H9 (cell line): ENCODE data around the gene FBXO34. TPM values are rescaled to one million over a fixed set of nuclear protein-coding genes. Genes with fewer than 3 reads are reported as not detected.

Source experiments
- DNase-seq: peaks from one replicate; pipeline ENCODE4 v3.0.0-alpha.2; 2017
- H2AFZ ChIP-seq: one replicate; pipeline ENCODE4 v1.6.1; 2013; ENCODE audit warnings: mild to moderate bottlenecking, low read length, control low read depth, moderate library complexity
- H2AK5ac ChIP-seq: 2 replicates; pipeline ENCODE4 v1.6.1; 2013; ENCODE audit warnings: low read length, control low read depth, mixed read lengths; ENCODE audit not compliant: insufficient read length
- H2BK120ac ChIP-seq: one replicate; pipeline ENCODE4 v1.6.1; 2013; ENCODE audit warnings: low read depth, mild to moderate bottlenecking, low read length, control low read depth, inconsistent platforms; ENCODE audit not compliant: poor library complexity, severe bottlenecking
- H2BK12ac ChIP-seq: 2 replicates; pipeline ENCODE4 v1.6.1; 2013; ENCODE audit warnings: low read length, control low read depth, mixed read lengths, low read depth; ENCODE audit not compliant: insufficient read length
- H2BK15ac ChIP-seq: 2 replicates; pipeline ENCODE4 v1.6.1; 2013; ENCODE audit warnings: low read depth, low read length, control low read depth
- H2BK20ac ChIP-seq: one replicate; pipeline ENCODE4 v1.6.1; 2013; ENCODE audit warnings: low read depth, mild to moderate bottlenecking, low read length, control low read depth, inconsistent platforms; ENCODE audit not compliant: poor library complexity, severe bottlenecking
- H2BK5ac ChIP-seq: 2 replicates; pipeline ENCODE4 v1.6.1; 2013; ENCODE audit warnings: low read length, control low read depth, mixed read lengths; ENCODE audit not compliant: insufficient read length
- H3K14ac ChIP-seq: 2 replicates; pipeline ENCODE4 v1.6.1; 2013; ENCODE audit warnings: low read length, control low read depth; ENCODE audit not compliant: insufficient read depth
- H3K18ac ChIP-seq: 2 replicates; pipeline ENCODE4 v1.6.1; 2013; ENCODE audit warnings: low read depth, mild to moderate bottlenecking, mixed read lengths, low read length, control low read depth; ENCODE audit not compliant: insufficient read length
- H3K23ac ChIP-seq: 2 replicates; pipeline ENCODE4 v1.6.1; 2013; ENCODE audit warnings: low read length, control low read depth, mixed read lengths, low read depth; ENCODE audit not compliant: insufficient read length
- H3K23me2 ChIP-seq: 2 replicates; pipeline ENCODE4 v1.6.1; 2013; ENCODE audit warnings: low read depth, mild to moderate bottlenecking, mixed read lengths, low read length, control low read depth; ENCODE audit not compliant: insufficient read length, poor library complexity, severe bottlenecking
- H3K27ac ChIP-seq: 2 replicates; pipeline ENCODE4 v1.5.1; 2013; ENCODE audit warnings: low read length, control low read depth, mixed read lengths, low read depth; ENCODE audit not compliant: insufficient read length
- H3K27me3 ChIP-seq: 2 replicates; pipeline ENCODE4 v1.6.1; 2013; ENCODE audit warnings: low read length, control low read depth, inconsistent platforms; ENCODE audit not compliant: insufficient read depth
- H3K4ac ChIP-seq: 2 replicates; pipeline ENCODE4 v1.6.1; 2013; ENCODE audit warnings: low read depth, mild to moderate bottlenecking, control low read depth, inconsistent platforms, low read length, moderate library complexity
- H3K4me1 ChIP-seq: 2 replicates; pipeline ENCODE4 v1.6.1; 2013; ENCODE audit warnings: low read length, control low read depth, inconsistent platforms; ENCODE audit not compliant: insufficient read depth
- H3K4me2 ChIP-seq: 2 replicates; pipeline ENCODE4 v1.6.1; 2013; ENCODE audit warnings: low read length, control low read depth, mixed read lengths; ENCODE audit not compliant: insufficient read length, insufficient read depth
- H3K56ac ChIP-seq: 2 replicates; pipeline ENCODE4 v1.6.1; 2013; ENCODE audit warnings: low read depth, mild to moderate bottlenecking, mixed read lengths, low read length, control low read depth; ENCODE audit not compliant: insufficient read length
- H3K79me1 ChIP-seq: 2 replicates; pipeline ENCODE4 v1.6.1; 2013; ENCODE audit warnings: low read depth, mild to moderate bottlenecking, moderate library complexity, low read length, control low read depth, inconsistent platforms; ENCODE audit not compliant: insufficient read depth, poor library complexity, severe bottlenecking
- H3K79me2 ChIP-seq: 2 replicates; pipeline ENCODE4 v1.6.1; 2013; ENCODE audit warnings: low read length, control low read depth, inconsistent platforms; ENCODE audit not compliant: insufficient read depth
- H3K9ac ChIP-seq: 2 replicates; pipeline ENCODE4 v1.6.1; 2013; ENCODE audit warnings: low read length, control low read depth, mixed read lengths; ENCODE audit not compliant: insufficient read length; ENCODE audit errors: extremely low read depth
- H3K9me3 ChIP-seq: one replicate; pipeline ENCODE4 v1.6.1; 2013; ENCODE audit warnings: low read depth, low read length, inconsistent platforms; ENCODE audit not compliant: control insufficient read depth
- H3T11ph ChIP-seq: one replicate; pipeline ENCODE4 v1.6.1; 2013; ENCODE audit warnings: mild to moderate bottlenecking, low read length, control low read depth, inconsistent platforms
- H4K20me1 ChIP-seq: one replicate; pipeline ENCODE4 v1.6.1; 2013; ENCODE audit not compliant: control insufficient read depth, insufficient read length, insufficient read depth
- H4K5ac ChIP-seq: 2 replicates; pipeline ENCODE4 v1.6.1; 2013; ENCODE audit warnings: low read depth, mild to moderate bottlenecking, mixed read lengths, low read length, control low read depth; ENCODE audit not compliant: insufficient read length
- H4K8ac ChIP-seq: replicated peaks from 2 replicates; pipeline ENCODE4 v1.6.1; 2013; ENCODE audit warnings: low read length, control low read depth, mixed read lengths, low read depth; ENCODE audit not compliant: insufficient read length
- H4K91ac ChIP-seq: 2 replicates; pipeline ENCODE4 v1.6.1; 2013; ENCODE audit warnings: low read depth, mild to moderate bottlenecking, moderate library complexity, mixed read lengths, low read length, control low read depth; ENCODE audit not compliant: insufficient read length
- H3K27ac Mint-ChIP-seq, 3 experiments: 2 replicates in 2 of 3; 3 replicates in 1 of 3; pipeline ENCODE4 v1.8.0; 2020 to 2021; ENCODE audit warnings: mixed read lengths in 3 of 3, mild to moderate bottlenecking in 1 of 3, moderate library complexity in 1 of 3
- H3K27me3 Mint-ChIP-seq: 2 replicates; pipeline ENCODE4 v1.8.0; 2021; ENCODE audit warnings: low read depth, mild to moderate bottlenecking, moderate library complexity, mixed read lengths
- H3K36me3 Mint-ChIP-seq, 3 experiments: 2 replicates in 2 of 3; 3 replicates in 1 of 3; pipeline ENCODE4 v1.8.0; 2020 to 2021; ENCODE audit warnings: low read depth in 3 of 3, mixed read lengths in 3 of 3; ENCODE audit not compliant: insufficient read depth in 1 of 3
- H3K4me1 Mint-ChIP-seq, 2 experiments: 2 replicates each; pipeline ENCODE4 v1.8.0; 2020; ENCODE audit warnings: mixed read lengths in 2 of 2
- H3K4me3 Mint-ChIP-seq, 2 experiments: 2 replicates in 1 of 2; 3 replicates in 1 of 2; pipeline ENCODE4 v1.8.0; 2020 to 2021; ENCODE audit warnings: mild to moderate bottlenecking in 2 of 2, mixed read lengths in 2 of 2, moderate library complexity in 1 of 2
- H3K9me3 Mint-ChIP-seq, 2 experiments: 2 replicates in 1 of 2; 3 replicates in 1 of 2; pipeline ENCODE4 v1.8.0; 2020; ENCODE audit warnings: mild to moderate bottlenecking in 2 of 2, mixed read lengths in 2 of 2, moderate library complexity in 1 of 2
- CTCF ChIP-seq: fragments of 200-600 bp; sonication (generic); conservative IDR thresholded peaks from 3 replicates; pipeline ENCODE4 v1.8.0; 2021; ENCODE audit warnings: antibody characterized with exemption, mild to moderate bottlenecking
- WGBS: extraction: QIAGEN DNeasy Blood & Tissue Kit; methylation state at CpG from one replicate; pipeline ENCODE4 v1.1.7; 2013; ENCODE audit warnings: missing lambda C conversion rate, low lambda C conversion rate, mixed read lengths; ENCODE audit not compliant: insufficient read length; ENCODE audit errors: extremely low coverage; 5-methylcytosine and 5-hydroxymethylcytosine counted together
- total RNA-seq: library from RNA; stranded (reverse); gene quantifications from 2 replicates; pipeline ENCODE4 v1.2.1, GENCODE V29; 2021

Gene FBXO34
- total RNA-seq, 1 experiment from 2014 or later = 12.0 TPM

- Mint-ChIP-seq H3K9me3 (no peaks in the 10 kb centered on the region), H3K4me3 (no peak overlapping the region), H3K27ac (peak overlapping the region in 1 of 3 experiments; percentile 10; a peak in 2 of 7 replicates), H3K36me3 (peaks cover 2 to 36% (median 13%) of the 10 kb centered on the region in 3 experiments; a peak in 6 of 7 replicates), H3K4me1 (0 out of 4 replicates have a peak, but pooled peaks cover 0 to 3% of the 10 kb centered on the region in 2 experiments), H3K27me3 (no peaks in the 10 kb centered on the region)
- WGBS = no CpG with 5 or more reads among the region's 4 CpGs
- Histone ChIP-seq H2BK20ac (no peak overlapping the region), H4K8ac (no peak overlapping the region), H3K4me1 (no peaks in the 10 kb centered on the region), H3K9me3 (no peaks in the 10 kb centered on the region), H3K4ac (no peak overlapping the region), H3K9ac (no peak overlapping the region), H3K4me2 (no peak overlapping the region), H3K18ac (no peak overlapping the region), H3K79me2 (no peaks in the 10 kb centered on the region), H2BK5ac (no peak overlapping the region), H3K23me2 (peaks cover 2% of the 10 kb centered on the region), H3K27me3 (no peaks in the 10 kb centered on the region), H2AFZ (no peak overlapping the region), H3T11ph (no peak overlapping the region), H2BK120ac (no peak overlapping the region), H3K14ac (no peak overlapping the region), H3K27ac (no peak overlapping the region), H4K5ac (no peak overlapping the region), H2BK12ac (no peak overlapping the region), H2BK15ac (no peak overlapping the region), H4K20me1 (no peaks in the 10 kb centered on the region), H3K23ac (no peak overlapping the region), H4K91ac (no peak overlapping the region), H3K56ac (no peak overlapping the region), H2AK5ac (no peak overlapping the region), H3K79me1 (no peaks in the 10 kb centered on the region)
- no peak for DNase-seq
- no peak for TF ChIP-seq CTCF
These were observed 115.9 kb downstream of the FBXO34 start for GRCh38 chr14:55387121-55387520.
